Epithelial cell of prostate (primary cell): ENCODE results near the gene EFCAB14.

ENCODE experiments used
- DNase-seq: peaks from one replicate; pipeline ENCODE4 v3.0.0-alpha.2; 2011; ENCODE audit warnings: low read depth, low spot score
- H3K27ac ChIP-seq: fragments of 450-650 bp; 2 replicates; pipeline ENCODE4 v1.5.1; 2017; ENCODE audit warnings: mild to moderate bottlenecking

The EFCAB14 gene

DNA sequence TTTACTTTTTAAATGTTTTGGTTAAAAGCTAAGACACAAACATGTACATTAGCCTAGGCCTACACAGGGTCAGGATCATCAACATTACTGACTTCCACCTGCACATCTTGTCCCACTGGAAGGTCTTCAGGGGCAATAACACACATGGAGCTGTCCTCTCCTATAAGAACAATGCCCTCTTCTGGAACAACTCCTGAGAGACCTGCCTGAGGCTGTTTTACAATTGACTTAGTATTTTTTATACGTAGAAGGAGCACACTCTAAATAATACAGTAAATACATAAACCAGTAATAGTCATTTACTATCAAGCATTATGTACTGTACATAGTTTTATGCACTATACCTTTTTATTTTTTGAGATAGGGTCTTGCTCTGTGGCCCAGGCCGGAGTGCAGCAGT, 88.2 kb downstream of the EFCAB14 start:
- DNase-seq: no peak
- no peak overlapping the region for H3K27ac ChIP-seq
